ENCODE results near the gene HOXB6.
A peak's percentile ranks its signal among the peaks of the same experiment; 100 is the strongest.

The HOXB6 gene

DNA sequence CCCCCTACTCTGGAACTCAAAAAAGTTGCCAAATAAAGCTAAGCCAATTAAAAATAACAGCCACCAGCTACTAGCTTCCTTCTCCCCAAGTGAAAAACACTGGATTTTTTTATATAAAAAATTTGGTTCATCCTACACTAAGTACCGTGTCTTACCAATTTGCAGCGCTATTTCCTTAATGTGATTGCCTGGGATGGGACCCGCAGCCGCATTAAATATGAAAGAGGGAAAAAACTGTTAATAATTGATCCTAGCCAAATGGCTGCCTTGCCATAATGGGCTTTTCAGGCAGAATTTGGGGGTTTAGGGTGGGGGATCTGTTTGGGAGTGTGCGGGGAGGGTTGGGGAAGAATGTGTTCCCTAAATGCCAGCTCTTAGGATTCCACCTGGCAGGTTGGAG is 19.3 kb upstream of the HOXB6 start (continued):
- TF ChIP-seq, protein P1, sequence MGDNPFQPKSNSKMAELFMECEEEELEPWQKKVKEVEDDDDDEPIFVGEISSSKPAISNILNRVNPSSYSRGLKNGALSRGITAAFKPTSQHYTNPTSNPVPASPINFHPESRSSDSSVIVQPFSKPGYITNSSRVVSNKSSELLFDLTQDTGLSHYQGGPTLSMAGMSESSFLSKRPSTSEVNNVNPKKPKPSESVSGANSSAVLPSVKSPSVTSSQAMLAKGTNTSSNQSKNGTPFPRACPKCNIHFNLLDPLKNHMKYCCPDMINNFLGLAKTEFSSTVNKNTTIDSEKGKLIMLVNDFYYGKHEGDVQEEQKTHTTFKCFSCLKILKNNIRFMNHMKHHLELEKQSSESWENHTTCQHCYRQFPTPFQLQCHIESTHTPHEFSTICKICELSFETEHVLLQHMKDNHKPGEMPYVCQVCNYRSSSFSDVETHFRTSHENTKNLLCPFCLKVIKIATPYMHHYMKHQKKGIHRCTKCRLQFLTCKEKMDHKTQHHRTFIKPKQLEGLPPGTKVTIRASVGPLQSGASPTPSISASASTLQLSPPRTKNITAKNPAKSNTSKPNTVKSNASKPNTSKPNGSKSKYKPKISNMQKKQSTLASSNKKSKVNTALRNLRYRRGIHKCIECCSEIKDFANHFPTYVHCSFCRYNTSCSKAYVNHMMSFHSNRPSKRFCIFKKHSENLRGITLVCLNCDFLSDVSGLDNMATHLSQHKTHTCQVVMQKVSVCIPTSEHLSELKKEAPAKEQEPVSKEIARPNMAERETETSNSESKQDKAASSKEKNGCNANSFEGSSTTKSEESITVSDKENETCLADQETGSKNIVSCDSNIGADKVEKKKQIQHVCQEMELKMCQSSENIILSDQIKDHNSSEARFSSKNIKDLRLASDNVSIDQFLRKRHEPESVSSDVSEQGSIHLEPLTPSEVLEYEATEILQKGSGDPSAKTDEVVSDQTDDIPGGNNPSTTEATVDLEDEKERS (tag by site-specific recombination; IDR thresholded peaks at IDR 0.05), result no peak
- TF ChIP-seq HIC1 (tag by site-specific recombination; IDR thresholded peaks at IDR 0.05), result no peak

DNA sequence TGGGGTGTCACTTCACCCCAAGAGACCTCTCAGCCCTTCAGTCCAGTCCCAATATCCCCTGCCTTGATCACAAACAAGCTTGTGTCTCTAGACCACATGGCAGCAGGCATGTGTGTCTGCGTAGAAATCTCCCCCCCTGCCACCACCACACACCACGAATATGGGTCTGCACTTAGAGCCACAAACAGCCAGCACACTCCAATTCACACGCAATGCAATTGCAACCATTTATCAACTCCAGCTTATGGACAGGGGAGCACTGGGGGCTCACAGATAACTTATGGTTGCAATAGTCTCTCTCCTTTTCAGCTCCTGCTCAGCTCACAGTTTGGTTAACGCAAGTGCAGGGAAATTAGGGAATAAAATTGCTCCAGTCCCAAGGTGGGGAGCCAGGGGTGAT is 18.8 kb upstream of the HOXB6 start:
- ChIA-PET POLR2A (interaction anchor here (1.1 to 1.4 kb wide), 2 partner anchors 11 to 26 kb away, joined by 3 to 7 read pairs; no protein-coding TSS in a partner anchor), CTCF (interaction anchor here (1.0 to 5.0 kb wide), 15 partner anchors 11 to 575 kb away, joined by 3 to 37 read pairs (median 3); partner anchors contain the start of genes HOXB5 and NFE2L1)
- Histone ChIP-seq H3K27ac (ENCODE audit: extremely low read depth, low read depth, low read length) (no peak overlapping the region), H3K9me3 (ENCODE audit: control insufficient read depth, insufficient read depth, low read depth, low read length) (no peaks in the 10 kb centered on the region), H3K4me3 (ENCODE audit: low read depth, low read length) (no peak overlapping the region), H3K36me3 (ENCODE audit: control insufficient read depth in 2 of 2, insufficient read depth in 1 of 2, low read length in 2 of 2) (peaks cover 0 to 26% of the 10 kb centered on the region in 2 experiments; a peak in 1 of 3 replicates), H3K4me1 (ENCODE audit: control insufficient read depth, insufficient read depth, low read length) (peaks cover 33% of the 10 kb centered on the region)
- no peak for TF ChIP-seq ZNF121 (tag by site-specific recombination; IDR thresholded peaks at IDR 0.05)
- no peak for TF ChIP-seq ZBTB26 (tag by site-specific recombination; optimal IDR thresholded peaks at IDR 0.05)
- TF ChIP-seq ZNF791 (tag by site-specific recombination; IDR thresholded peaks at IDR 0.05), result no peak
- TF ChIP-seq TRIM28 (IDR thresholded peaks at IDR 0.05; ENCODE audit: borderline replicate concordance, low read length), result no peak
- TF ChIP-seq SP3 (tag by site-specific recombination; IDR thresholded peaks at IDR 0.05), result no peak
- peak; percentile 27; the same call in 1 of the 2 replicates for TF ChIP-seq GLIS2 (tag by site-specific recombination; IDR thresholded peaks at IDR 0.05)
- TF ChIP-seq ZNF280C (tag by site-specific recombination; IDR thresholded peaks at IDR 0.05), result no peak
- TF ChIP-seq ZNF501 (tag by site-specific recombination; IDR thresholded peaks at IDR 0.05), result no peak
- TF ChIP-seq SP2 (tag by site-specific recombination; IDR thresholded peaks at IDR 0.05), result no peak
- TF ChIP-seq YY2 (tag by site-specific recombination; IDR thresholded peaks at IDR 0.05), result no peak
- no peak for TF ChIP-seq ZBTB20 (tag by site-specific recombination; IDR thresholded peaks at IDR 0.05)
- no peak for TF ChIP-seq PRDM6 (tag by site-specific recombination; IDR thresholded peaks at IDR 0.05)
- peak; percentile 92 for TF ChIP-seq ZNF18 (tag by site-specific recombination; IDR thresholded peaks at IDR 0.05)
- no peak for TF ChIP-seq KLF8 (tag by site-specific recombination; IDR thresholded peaks at IDR 0.05)
- no peak for TF ChIP-seq ZFHX2 (tag by site-specific recombination; conservative IDR thresholded peaks at IDR 0.05)
- TF ChIP-seq PATZ1 (tag by site-specific recombination; IDR thresholded peaks at IDR 0.05), result peak; percentile 59; the same call in 1 of the 2 replicates
- TF ChIP-seq ZNF155 (tag by site-specific recombination; IDR thresholded peaks at IDR 0.05), result no peak
- TF ChIP-seq ZNF223 (tag by site-specific recombination; IDR thresholded peaks at IDR 0.05), result no peak
- no peak for TF ChIP-seq ZNF843 (tag by site-specific recombination; IDR thresholded peaks at IDR 0.05)
- TF ChIP-seq ZNF610 (tag by site-specific recombination; IDR thresholded peaks at IDR 0.05; ENCODE audit: borderline replicate concordance), result no peak
- TF ChIP-seq ZBTB21 (tag by site-specific recombination; IDR thresholded peaks at IDR 0.05), result no peak
